H54 (cell line): ENCODE measurements around the gene TSPAN18.

ENCODE experiments used
- DNase-seq: peaks from one replicate; pipeline ENCODE4 v3.0.0; 2011; ENCODE audit warnings: low spot score, mixed read lengths; ENCODE audit not compliant: insufficient read length
- FAIRE-seq: peaks from 3 replicates; lab custom pipeline; 2011; peaks lifted over from hg19 to GRCh38; lab: Jason Lieb, UNC
- POLR2A ChIP-seq: IDR thresholded peaks from 2 replicates; pipeline ENCODE4 v1.6.1; 2011; ENCODE audit warnings: low read depth, mild to moderate bottlenecking, low read length

TSPAN18 gene

GRCh38 chr11:44980533-44981427, 254.0 kb downstream of the TSPAN18 start:
- FAIRE-seq (no peak), DNase-seq (no peak)

More at GRCh38 chr11:44980533-44981427, 254.0 kb downstream of the TSPAN18 start:
- TF ChIP-seq POLR2A, result no peak
